ENCODE results near the gene GPR141.
"Not testable (repeated sequence)": the region's sequence is repeated elsewhere in the genome, so short reads cannot be mapped to it uniquely, and the experiment has no call there.

The GPR141 gene

GRCh38 chr7:37690206-37690605, 6.6 kb downstream of the GPR141 start:
- DNase-seq: no peak

- DNase-seq: no peak
Measured at GRCh38 chr7:37694208-37695094, 10.9 kb downstream of the GPR141 start.

- DNase-seq: no peak
Measured at GRCh38 chr7:37698276-37698675, 14.7 kb downstream of the GPR141 start.

GRCh38 chr7:37698782-37699181, 15.2 kb downstream of the GPR141 start:
- DNase-seq: no peak

GRCh38 chr7:37701769-37702168, 18.2 kb downstream of the GPR141 start:
- no peak for DNase-seq

GRCh38 chr7:37703361-37703760, 19.8 kb downstream of the GPR141 start:
- no peak for DNase-seq

- not testable (repeated sequence) for DNase-seq
Measured at GRCh38 chr7:37704328-37704833, 20.8 kb downstream of the GPR141 start.

GRCh38 chr7:37705976-37706375, 22.4 kb downstream of the GPR141 start:
- no peak for DNase-seq

- DNase-seq: no peak
Measured at GRCh38 chr7:37706804-37707203, 23.2 kb downstream of the GPR141 start.

- no peak for DNase-seq
Measured at GRCh38 chr7:37707754-37708485, 24.4 kb downstream of the GPR141 start.

- DNase-seq: no peak
Measured at GRCh38 chr7:37709631-37710509, 26.3 kb downstream of the GPR141 start.

GRCh38 chr7:37713613-37714012, 30.0 kb downstream of the GPR141 start:
- DNase-seq: no peak

GRCh38 chr7:37714606-37715005, 31.0 kb downstream of the GPR141 start:
- DNase-seq: no peak

- DNase-seq: no peak
Measured at GRCh38 chr7:37718585-37718984, 35.0 kb downstream of the GPR141 start.

GRCh38 chr7:37719077-37719476, 35.5 kb downstream of the GPR141 start:
- no peak for DNase-seq

GRCh38 chr7:37724732-37725131, 41.2 kb downstream of the GPR141 start:
- no peak for DNase-seq

- DNase-seq: no peak
Measured at GRCh38 chr7:37726016-37726415, 42.5 kb downstream of the GPR141 start.

GRCh38 chr7:37728747-37729146, 45.2 kb downstream of the GPR141 start:
- DNase-seq: no peak

- DNase-seq: no peak
Measured at GRCh38 chr7:37729181-37729580, 45.6 kb downstream of the GPR141 start.

GRCh38 chr7:37730501-37730900, 46.9 kb downstream of the GPR141 start:
- no peak for DNase-seq

GRCh38 chr7:37732253-37732652, 48.7 kb downstream of the GPR141 start:
- DNase-seq: peak; percentile 13

GRCh38 chr7:37732888-37733287, 49.3 kb downstream of the GPR141 start:
- DNase-seq: no peak

- no peak for DNase-seq
Measured at GRCh38 chr7:37735196-37735595, 51.6 kb downstream of the GPR141 start.
